A375 (cell line): ENCODE measurements around the gene GXYLT1. TPM values are rescaled to one million over a fixed set of nuclear protein-coding genes. Genes with fewer than 3 reads are reported as not detected.

Experiments used
- total RNA-seq: library from RNA; depleted of rRNA; stranded (reverse); fragments of >200 nt; shearing (Covaris generic); gene quantifications from 2 replicates; pipeline ENCODE4 v1.2.3, GENCODE V29; 2014; rRNA removed

Gene GXYLT1, protein sequence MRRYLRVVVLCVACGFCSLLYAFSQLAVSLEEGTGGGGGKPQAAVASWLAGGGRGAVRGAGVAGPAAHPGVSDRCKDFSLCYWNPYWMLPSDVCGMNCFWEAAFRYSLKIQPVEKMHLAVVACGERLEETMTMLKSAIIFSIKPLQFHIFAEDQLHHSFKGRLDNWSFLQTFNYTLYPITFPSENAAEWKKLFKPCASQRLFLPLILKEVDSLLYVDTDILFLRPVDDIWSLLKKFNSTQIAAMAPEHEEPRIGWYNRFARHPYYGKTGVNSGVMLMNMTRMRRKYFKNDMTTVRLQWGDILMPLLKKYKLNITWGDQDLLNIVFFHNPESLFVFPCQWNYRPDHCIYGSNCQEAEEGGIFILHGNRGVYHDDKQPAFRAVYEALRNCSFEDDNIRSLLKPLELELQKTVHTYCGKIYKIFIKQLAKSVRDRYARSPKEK
- 8.2 and 9.8 TPM in 2 replicates for total RNA-seq

DNA sequence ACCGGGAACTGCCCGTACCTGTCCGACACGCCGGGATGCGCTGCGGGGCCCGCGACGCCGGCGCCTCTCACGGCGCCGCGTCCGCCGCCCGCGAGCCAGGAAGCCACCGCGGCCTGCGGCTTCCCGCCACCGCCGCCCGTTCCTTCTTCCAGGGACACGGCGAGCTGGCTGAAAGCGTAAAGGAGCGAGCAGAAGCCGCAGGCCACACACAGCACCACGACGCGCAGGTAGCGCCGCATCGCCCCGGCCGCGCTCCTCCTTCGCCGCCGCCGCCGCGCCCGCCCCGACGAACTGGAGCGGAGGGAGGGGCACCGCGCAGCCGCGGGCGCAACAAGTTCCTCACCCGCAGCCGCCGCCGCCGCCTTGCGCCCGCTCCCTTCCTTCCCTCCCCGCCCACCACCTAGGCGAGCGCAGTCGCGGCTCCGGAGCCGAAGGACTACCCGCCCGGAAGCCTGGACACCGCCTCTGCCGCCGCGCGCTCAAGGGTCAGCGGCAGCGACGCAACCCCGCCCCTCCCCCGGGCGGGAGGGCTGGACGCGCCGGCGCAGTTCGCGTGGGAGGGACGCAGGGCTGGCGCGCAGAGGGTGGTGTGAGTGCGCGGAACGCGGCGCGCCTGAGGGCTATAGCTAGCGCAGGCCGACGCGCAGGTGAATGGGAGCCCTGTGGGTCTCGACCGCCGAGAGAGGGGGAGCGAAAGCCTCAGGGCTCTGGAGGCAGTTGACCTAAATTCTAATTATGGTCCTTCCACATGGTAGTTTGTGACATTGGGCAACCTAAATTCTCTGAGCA lies at the start of gene GXYLT1:
TSS of gene GXYLT1 (minus strand) at position 467 of the 789 bp plus-strand sequence. CDS start at position 239, 228 bp downstream.

Other genes starting within 250 kb of the GXYLT1 start
- gene YAF2, start 93.4 kb upstream of the GXYLT1 start, total RNA-seq = 10.6 and 15.5 TPM in 2 replicates
- 48.5 and 57.2 TPM in 2 replicates for gene ZCRB1, start 181.2 kb upstream of the GXYLT1 start, total RNA-seq
- gene PPHLN1, start 181.3 kb upstream of the GXYLT1 start, total RNA-seq = 60.5 and 77.4 TPM in 2 replicates